Adrenal gland (tissue), 12 donors: Measurements from ENCODE around the gene ANKRD23. TPM values are rescaled to one million over a fixed set of nuclear protein-coding genes. Genes with fewer than 3 reads are reported as not detected.
A peak's percentile ranks its signal among the peaks of the same experiment; 100 is the strongest.

ENCODE experiments used
- DNase-seq, 7 donors: peaks; one replicate each; pipeline ENCODE4 v3.0.0-alpha.2; 2019 to 2020
- H3K27ac ChIP-seq, 5 donors: fragments of 200-600 bp; sonication (generic) in 4 of 5; 1 replicate in 3 of 5; 2 replicates in 2 of 5; pipeline versions ENCODE4 v1.5.1 to v1.8.0; 2016 to 2020; ENCODE audit warnings: mild to moderate bottlenecking in 1 of 5
- H3K27me3 ChIP-seq: fragments of 200-600 bp; 2 replicates; pipeline ENCODE4 v1.8.0; 2021
- H3K36me3 ChIP-seq, 2 donors: fragments of 200-600 bp; replicated peaks in 1 of 2; 1 replicate in 1 of 2; 2 replicates in 1 of 2; pipeline versions ENCODE4 v1.5.1 to v1.8.0; 2018 to 2022
- H3K4me1 ChIP-seq, 2 donors: fragments of 200-600 bp; replicated peaks in 1 of 2; 1 replicate in 1 of 2; 2 replicates in 1 of 2; pipeline versions ENCODE4 v1.5.1 to v1.8.0; 2018 to 2021
- H3K4me3 ChIP-seq, 4 donors: fragments of 200-600 bp; sonication (generic) in 3 of 4; one replicate each; pipeline ENCODE4 v1.5.1; 2016 to 2018
- H3K9me3 ChIP-seq, 3 donors: fragments of 200-600 bp; sonication (generic) in 1 of 3; replicated peaks in 1 of 3; 1 replicate in 2 of 3; 2 replicates in 1 of 3; pipeline versions ENCODE4 v1.5.1 to v1.8.0; 2016 to 2021
- CTCF ChIP-seq, 6 experiments: fragments of 450-650 bp in 4 of 6; fragments of 200-600 bp in 2 of 6; sonication (generic) in 1 of 6; IDR thresholded peaks; 1 replicate in 5 of 6; 2 replicates in 1 of 6; pipeline versions ENCODE4 v1.5.1 to v1.8.0; 2016 to 2021; ENCODE audit warnings: antibody characterized with exemption in 6 of 6, mild to moderate bottlenecking in 2 of 6, moderate library complexity in 1 of 6
- POLR2A ChIP-seq, 2 donors: fragments of 450-650 bp; IDR thresholded peaks; one replicate each; pipeline ENCODE4 v1.6.1; 2017; ENCODE audit warnings: antibody characterized with exemption in 2 of 2, mild to moderate bottlenecking in 2 of 2, moderate library complexity in 1 of 2
- WGBS, 4 donors: extraction: QIAGEN DNeasy Blood & Tissue Kit in 2 of 4; methylation state at CpG; one replicate each; pipeline versions ENCODE4 v1.1.5 to v1.1.7; 2013 to 2017; 5-methylcytosine and 5-hydroxymethylcytosine counted together
- intact Hi-C, 2 donors: fragments of 100-400 bp; cut with DNase I; formaldehyde crosslinking; loops; one replicate each; pipeline versions ENCODE4 v1.14.1 to v1.15.0; 2022 to 2023
- polyA plus RNA-seq, 3 donors: library from polyadenylated mRNA; stranded (reverse); fragments of 200-250 nt in 2 of 3; fragments of 350-450 nt in 1 of 3; fragmentation: Illumina TruSeq in 1 of 3; extraction: RNeasy Lipid Tissue Mini Kit (QIAGEN cat#74804) in 1 of 3; gene quantifications; one replicate each; pipeline ENCODE4 v1.2.3, GENCODE V29; 2013 to 2014
- total RNA-seq, 9 donors: library from RNA; depleted of rRNA in 4 of 9; stranded (reverse); fragments of >200 nt in 4 of 9; fragments of 120-200 nt in 1 of 9; fragmentation: NEBNext Ultra II Directional in 1 of 9; extraction: Animal tissue kit (Norgen Biotek cat#: 25700) in 1 of 9; gene quantifications; one replicate each; pipeline versions ENCODE4 v1.1.0 to v1.2.4, GENCODE V29; 2013 to 2023
- donor health status: healthy with polysubstance abuse.
- donor health status: Bipolar disorder and iron deficiency.
- donor health status: DM: yes; HTN: yes; CAD: no.
- donor health status: DM: no; HTN: no; CAD: no.
- donor health status: DM: no; HTN: no; CAD: no.
- donor health status: DM: yes; HTN: yes; CAD: no.

Gene ANKRD23
- total and polyA plus RNA-seq, 12 donors: 1.1 to 10.6 (median 3.8) TPM

DNA sequence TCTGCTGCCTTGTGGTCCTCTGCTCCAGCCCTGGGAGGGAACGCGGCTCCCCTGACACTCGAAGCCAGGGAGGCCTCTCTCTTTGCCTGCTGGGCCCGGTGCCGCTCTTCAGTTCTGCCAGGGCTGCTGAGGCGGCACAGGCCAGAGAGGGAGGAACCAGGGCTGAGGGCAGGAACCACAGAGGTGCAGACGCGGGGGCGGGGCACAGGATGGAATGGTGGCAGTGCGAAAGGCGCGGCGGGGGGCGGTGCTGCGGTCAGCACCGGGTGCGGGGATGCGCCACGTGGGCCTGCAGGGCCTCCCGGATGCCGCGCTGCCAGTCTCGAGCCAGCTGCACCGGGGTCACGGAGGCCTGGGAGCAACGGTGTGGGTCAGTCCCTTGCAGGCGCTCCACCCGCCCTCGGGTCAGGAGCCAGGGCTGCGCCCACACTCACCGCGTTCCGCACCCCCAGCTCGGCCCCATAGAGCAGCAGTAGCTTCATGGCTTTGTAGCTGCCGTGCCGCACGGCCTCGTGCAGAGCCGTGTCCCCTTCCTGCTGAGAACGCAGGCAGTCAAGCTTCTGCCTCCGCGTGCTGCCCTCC is 4.4 kb downstream of the ANKRD23 start:
- H3K36me3 ChIP-seq: no peaks in the 10 kb centered on the region
- no peaks in the 10 kb centered on the region for H3K9me3 ChIP-seq

GRCh38 chr2:96838345-96839292 is 5.2 kb downstream of the ANKRD23 start:
- intact Hi-C loops: no loop called here
- no peak for TF ChIP-seq CTCF (IDR thresholded peaks at IDR 0.05)
- no peak for TF ChIP-seq POLR2A (IDR thresholded peaks at IDR 0.05)
- Histone ChIP-seq H3K4me1 (peaks cover 2 to 4% of the 10 kb centered on the region in 2 donors), H3K36me3 (no peaks in the 10 kb centered on the region), H3K4me3 (no peak overlapping the region), H3K9me3 (no peaks in the 10 kb centered on the region), H3K27me3 (no peaks in the 10 kb centered on the region), H3K27ac (no peak overlapping the region)
- no peak for DNase-seq
- WGBS, 4 donors: 79 to 90% (median 88%) methylated on average over 13 to 23 of the region's 23 CpGs

More for the DNA sequence above, 4.4 kb downstream of the ANKRD23 start:
- Histone ChIP-seq H3K4me1 (no peaks in the 10 kb centered on the region), H3K27me3 (no peaks in the 10 kb centered on the region), H3K4me3 (no peak overlapping the region), H3K27ac (no peak overlapping the region)
- 35 to 75% (median 45%) methylated on average over 3 to 42 of the region's 42 CpGs for WGBS, 4 donors
- DNase-seq: peak in 2 of 7 donors; percentile 24 to 78
- no peak for TF ChIP-seq POLR2A (IDR thresholded peaks at IDR 0.05)
- TF ChIP-seq CTCF (IDR thresholded peaks at IDR 0.05): no peak
- intact Hi-C loops: no loop called here

DNA sequence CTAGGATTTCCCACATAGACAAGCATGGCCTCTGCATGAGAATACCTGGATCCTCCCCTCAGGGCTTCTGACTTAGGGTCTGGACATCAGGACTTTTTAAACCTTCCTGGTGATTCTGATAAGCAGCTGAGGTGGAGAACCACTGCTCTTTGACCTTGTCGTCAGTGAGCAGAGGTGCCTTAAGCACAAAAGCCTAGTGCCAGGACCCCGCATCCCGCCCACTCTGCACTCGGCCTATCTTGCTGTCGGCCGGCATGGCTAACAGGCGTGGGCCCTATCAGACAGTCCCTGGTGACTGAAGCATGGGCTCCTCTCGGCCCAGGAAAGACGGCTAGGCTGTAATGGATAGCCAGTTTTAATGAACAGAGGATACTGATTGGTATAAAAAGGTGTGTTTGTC is 6.2 kb downstream of the ANKRD23 start:
- H3K27ac ChIP-seq: no peak overlapping the region
- intact Hi-C loops: no loop called here
- H3K4me3 ChIP-seq: no peak overlapping the region
- no peak for DNase-seq
- 90 to 96% (median 93%) methylated on average over 9 of the region's 9 CpGs for WGBS, 4 donors
- peaks cover 13 to 14% of the 10 kb centered on the region in 2 donors for H3K4me1 ChIP-seq
- H3K9me3 ChIP-seq: no peaks in the 10 kb centered on the region
- TF ChIP-seq POLR2A (IDR thresholded peaks at IDR 0.05): no peak
- no peak for TF ChIP-seq CTCF (IDR thresholded peaks at IDR 0.05)
- H3K36me3 ChIP-seq: no peaks in the 10 kb centered on the region
- H3K27me3 ChIP-seq: no peaks in the 10 kb centered on the region

DNA sequence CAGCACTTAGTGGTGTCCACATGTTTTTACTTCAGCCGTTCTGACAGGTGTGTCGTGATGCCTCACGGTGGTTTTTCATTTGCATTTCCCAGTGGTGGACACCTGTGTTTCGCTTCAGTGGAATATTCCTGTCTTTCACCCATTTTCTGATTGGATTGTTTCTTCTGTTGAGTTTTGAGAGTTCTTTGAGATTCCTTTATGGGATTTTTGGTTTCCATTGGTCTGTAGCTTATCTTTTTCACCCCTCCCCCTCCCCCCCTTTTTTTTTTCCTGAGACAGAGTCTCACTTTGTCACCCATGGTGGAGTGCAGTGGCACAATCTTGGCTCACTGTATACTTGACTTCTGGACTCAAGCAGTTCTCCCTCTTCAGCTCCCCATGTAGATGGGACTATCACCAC is 8.0 kb downstream of the ANKRD23 start:
- Histone ChIP-seq H3K36me3 (peaks cover 0 to 15% of the 10 kb centered on the region in 2 donors), H3K27ac (no peak overlapping the region), H3K27me3 (no peaks in the 10 kb centered on the region), H3K4me3 (no peak overlapping the region), H3K4me1 (peaks cover 22 to 26% of the 10 kb centered on the region in 2 donors), H3K9me3 (no peaks in the 10 kb centered on the region)
- intact Hi-C loops: no loop called here
- no peak for TF ChIP-seq POLR2A (IDR thresholded peaks at IDR 0.05)
- no peak for TF ChIP-seq CTCF (IDR thresholded peaks at IDR 0.05)
- DNase-seq: no peak
- 89 to 97% (median 96%) methylated on average over 4 of the region's 4 CpGs for WGBS, 4 donors
